K562 (cell line): ENCODE results near the gene PSORS1C2. TPM values are rescaled to one million over a fixed set of nuclear protein-coding genes. Genes with fewer than 3 reads are reported as not detected.

Experiments used
- ATAC-seq: fragments of 200-7000 bp; cut with Tn5 transposase; 3 replicates; pipeline ENCODE4 v1.9.1; 2020; ENCODE audit warnings: moderate library complexity
- BruUV-seq: library from RNA; stranded (reverse); fragments of 400-500 nt; replicated peaks from 2 replicates; lab custom pipeline; 2021; lab: Mats Ljungman, UMichigan
- CTCF ChIA-PET: fragments of 300-600 bp; formaldehyde crosslinking; extraction: SDS; loops from one replicate; lab custom pipeline; 2021; ENCODE audit warnings: low intra/inter-chr PET ratio; lab: Yijun Ruan, JAX
- POLR2A ChIA-PET: fragments of 300-600, 350-650 bp; sonication (Branson Sonifier 250); formaldehyde crosslinking; extraction: SDS; loops from one replicate; lab custom pipeline; 2021; ENCODE audit warnings: antibody characterized with exemption, inconsistent platforms; lab: Yijun Ruan, JAX
- DNase-seq, 4 experiments: peaks; one replicate each; pipeline versions ENCODE4 v3.0.0 to v3.0.0-alpha.2; 2011 to 2018; ENCODE audit warnings: low spot score in 3 of 4, mixed read lengths in 3 of 4; ENCODE audit errors: extremely low read depth in 1 of 4
- FAIRE-seq: peaks from 2 replicates; lab custom pipeline; 2011; peaks lifted over from hg19 to GRCh38; lab: Jason Lieb, UNC
- H2AFZ ChIP-seq: 2 replicates; pipeline ENCODE4 v1.6.0; 2011; ENCODE audit warnings: low read depth, low read length, control low read depth, inconsistent platforms
- H3K27ac ChIP-seq: fragments of 200-600 bp; 3 replicates; pipeline ENCODE4 v1.8.0; 2011; ENCODE audit warnings: low read depth, mild to moderate bottlenecking, control low read depth, inconsistent platforms, low read length, moderate library complexity, mixed read lengths; ENCODE audit errors: extremely low read depth
- H3K27me3 ChIP-seq, 2 experiments: fragments of 300-600 bp in 1 of 2; 2 replicates in 1 of 2; 3 replicates in 1 of 2; pipeline versions ENCODE4 v1.6.0 to v1.8.0; 2011; ENCODE audit warnings: inconsistent platforms in 2 of 2, low read length in 2 of 2, mild to moderate bottlenecking in 1 of 2, mixed read lengths in 1 of 2, moderate library complexity in 1 of 2; ENCODE audit not compliant: control insufficient read depth in 2 of 2, insufficient read depth in 2 of 2
- H3K36me3 ChIP-seq: fragments of 300-600 bp; 3 replicates; pipeline ENCODE4 v1.8.0; 2011; ENCODE audit warnings: mild to moderate bottlenecking, low read length, inconsistent platforms; ENCODE audit not compliant: control insufficient read depth, insufficient read depth
- H3K4me1 ChIP-seq, 2 experiments: fragments of 200-600 bp in 1 of 2; replicated peaks in 1 of 2; 2 replicates in 1 of 2; 3 replicates in 1 of 2; pipeline versions ENCODE4 v1.5.1 to v1.8.0; 2011; ENCODE audit warnings: inconsistent platforms in 2 of 2, low read length in 2 of 2, mild to moderate bottlenecking in 1 of 2, mixed read lengths in 1 of 2, moderate library complexity in 1 of 2; ENCODE audit not compliant: control insufficient read depth in 2 of 2, insufficient read depth in 2 of 2
- H3K4me2 ChIP-seq: 2 replicates; pipeline ENCODE4 v1.6.1; 2011; ENCODE audit warnings: low read length, control low read depth, inconsistent platforms, mixed read lengths; ENCODE audit not compliant: insufficient read depth
- H3K4me3 ChIP-seq: fragments of 200-600 bp; sonication (generic), shearing (Covaris generic); 2 replicates; pipeline ENCODE4 v1.5.1; 2016; ENCODE audit warnings: control low read depth, inconsistent platforms
- H3K79me2 ChIP-seq: fragments of 200-600 bp; 3 replicates; pipeline ENCODE4 v1.8.0; 2011; ENCODE audit warnings: low read length, inconsistent platforms; ENCODE audit not compliant: control insufficient read depth, insufficient read depth
- H3K9ac ChIP-seq, 2 experiments: 2 replicates each; pipeline versions ENCODE4 v1.6.0 to v1.6.1; 2011; ENCODE audit warnings: low read depth in 2 of 2, low read length in 2 of 2, control low read depth in 1 of 2, inconsistent platforms in 1 of 2, mild to moderate bottlenecking in 1 of 2, mixed read lengths in 1 of 2; ENCODE audit not compliant: insufficient read depth in 1 of 2
- H3K9me1 ChIP-seq: one replicate; pipeline ENCODE4 v1.6.0; 2011; ENCODE audit warnings: inconsistent platforms, mild to moderate bottlenecking, low read length, moderate library complexity; ENCODE audit not compliant: control insufficient read depth, insufficient read depth
- H3K9me3 ChIP-seq: replicated peaks from 2 replicates; pipeline ENCODE4 v1.5.1; 2011; ENCODE audit warnings: low read depth, low read length, inconsistent platforms; ENCODE audit not compliant: control insufficient read depth, insufficient read depth
- H4K20me1 ChIP-seq: replicated peaks from 2 replicates; pipeline ENCODE4 v1.6.1; 2011; ENCODE audit warnings: low read length, inconsistent platforms, mixed read lengths; ENCODE audit not compliant: control insufficient read depth, insufficient read depth
- ADNP ChIP-seq: fragments of 200-800 bp; sonication (Bioruptor generic); IDR thresholded peaks from 2 replicates; pipeline ENCODE4 v1.6.1; 2016; ENCODE audit warnings: missing genetic modification characterization, missing compliant biosample characterization
- RFX7 ChIP-seq: fragments of 250-450 bp; sonication (Bioruptor Pico); IDR thresholded peaks from 2 replicates; pipeline ENCODE4 v1.5.1; 2021; ENCODE audit warnings: mild to moderate bottlenecking
- ZFX ChIP-seq: sonication (generic); formaldehyde crosslinking; IDR thresholded peaks from 2 replicates; pipeline ENCODE4 v1.8.0; 2022; ENCODE audit warnings: mild to moderate bottlenecking, missing genetic modification reagents, moderate library complexity
- ZNF311 ChIP-seq: fragments of 250-450 bp; sonication (Bioruptor Pico); IDR thresholded peaks from 2 replicates; pipeline ENCODE4 v1.4.0; 2020; ENCODE audit warnings: mild to moderate bottlenecking, moderate library complexity
- WGBS: fragments of 100-300 bp; shearing (Covaris generic); methylation state at CpG from one replicate; pipeline ENCODE4 v1.1.6; 2016; ENCODE audit warnings: low coverage, mixed read lengths; ENCODE audit not compliant: insufficient coverage; ENCODE audit errors: missing lambda C conversion rate; 5-methylcytosine and 5-hydroxymethylcytosine counted together
- in situ Hi-C: fragments of 300-500 bp; cut with MboI; formaldehyde crosslinking; loops from 4 replicates; pipeline ENCODE4 v1.15.0; 2018; ENCODE audit warnings: inconsistent platforms, mixed read lengths
- intact Hi-C: fragments of 100-400 bp; cut with micrococcal nuclease; formaldehyde crosslinking; loops from 2 replicates; pipeline ENCODE4 v1.14.2; 2022
- polyA plus RNA-seq, 8 experiments: library from polyadenylated mRNA; depleted of rRNA in 4 of 8; stranded (reverse) in 5 of 8; unstranded in 3 of 8; fragments of >200 nt; fragmentation: Nextera tagmentation in 2 of 8; fragmentation: Illumina TruSeq in 1 of 8; extraction: Ambion mirVana in 2 of 8; extraction: Trizol in 1 of 8; gene quantifications; 2 replicates each; pipeline versions ENCODE4 v1.2.1 to v1.2.3, GENCODE V29; 2011 to 2014; ENCODE audit warnings: inconsistent platforms in 1 of 8, missing spikeins in 1 of 8
- total RNA-seq, 7 experiments: library from RNA; depleted of rRNA in 6 of 7; stranded (reverse); fragments of >200 nt in 6 of 7; fragmentation: Illumina TruSeq in 2 of 7; extraction: Trizol in 2 of 7; gene quantifications; 2 replicates each; pipeline versions ENCODE4 v1.2.1 to v1.2.3, GENCODE V29; 2011 to 2021; ENCODE audit warnings: low replicate concordance in 1 of 7
- TF ChIP-seq, protein P1 (sequence below): fragments of 250-450 bp; sonication (Bioruptor Pico); IDR thresholded peaks from 2 replicates; pipeline ENCODE4 v1.5.0; 2021; ENCODE audit warnings: mild to moderate bottlenecking, moderate library complexity
- TF ChIP-seq, protein P2 (sequence below), 2 experiments: fragments of 450-650 bp in 1 of 2; sonication (generic) in 1 of 2; formaldehyde crosslinking; conservative IDR thresholded peaks; 2 replicates each; pipeline versions ENCODE4 v1.4.0 to v1.8.1; 2020 to 2022; ENCODE audit warnings: mild to moderate bottlenecking in 1 of 2, missing genetic modification reagents in 1 of 2

PSORS1C2 gene
- total and polyA plus RNA-seq, 9 of the 15 experiments (the other 6 are each of a cell fraction or from before 2014, with no cell fraction given): not detected

GRCh38 chr6:31174378-31174777, 35.5 kb upstream of the PSORS1C2 start:
- in situ Hi-C loops: no loop called here
- no peak overlapping the region for H2AFZ ChIP-seq
- DNase-seq: no peak
- BruUV-seq: no TSS peak
- no peak overlapping the region for H3K9ac ChIP-seq
- ATAC-seq: no peak
- CTCF ChIA-PET: no interaction called here
- FAIRE-seq: no peak
- no peak overlapping the region for H3K4me2 ChIP-seq
- peaks cover 25 to 32% of the 10 kb centered on the region in 2 experiments for H3K4me1 ChIP-seq
- 69% methylated on average over 5 of the region's 5 CpGs for WGBS
- H4K20me1 ChIP-seq: no peaks in the 10 kb centered on the region
- H3K36me3 ChIP-seq: no peaks in the 10 kb centered on the region
- intact Hi-C loops: no loop called here
- H3K9me1 ChIP-seq: no peaks in the 10 kb centered on the region
- no peaks in the 10 kb centered on the region for H3K79me2 ChIP-seq
- H3K27me3 ChIP-seq: no peaks in the 10 kb centered on the region
- no peak overlapping the region for H3K4me3 ChIP-seq
- no peak overlapping the region for H3K27ac ChIP-seq
- no peaks in the 10 kb centered on the region for H3K9me3 ChIP-seq
- POLR2A ChIA-PET: interaction anchor here (1.4 kb wide), 1 partner anchor 10 kb away, joined by 5 read pairs; no protein-coding TSS in a partner anchor
- TF ChIP-seq ZNF311 (CRISPR knock-in tag): no peak
- TF ChIP-seq, protein P1, sequence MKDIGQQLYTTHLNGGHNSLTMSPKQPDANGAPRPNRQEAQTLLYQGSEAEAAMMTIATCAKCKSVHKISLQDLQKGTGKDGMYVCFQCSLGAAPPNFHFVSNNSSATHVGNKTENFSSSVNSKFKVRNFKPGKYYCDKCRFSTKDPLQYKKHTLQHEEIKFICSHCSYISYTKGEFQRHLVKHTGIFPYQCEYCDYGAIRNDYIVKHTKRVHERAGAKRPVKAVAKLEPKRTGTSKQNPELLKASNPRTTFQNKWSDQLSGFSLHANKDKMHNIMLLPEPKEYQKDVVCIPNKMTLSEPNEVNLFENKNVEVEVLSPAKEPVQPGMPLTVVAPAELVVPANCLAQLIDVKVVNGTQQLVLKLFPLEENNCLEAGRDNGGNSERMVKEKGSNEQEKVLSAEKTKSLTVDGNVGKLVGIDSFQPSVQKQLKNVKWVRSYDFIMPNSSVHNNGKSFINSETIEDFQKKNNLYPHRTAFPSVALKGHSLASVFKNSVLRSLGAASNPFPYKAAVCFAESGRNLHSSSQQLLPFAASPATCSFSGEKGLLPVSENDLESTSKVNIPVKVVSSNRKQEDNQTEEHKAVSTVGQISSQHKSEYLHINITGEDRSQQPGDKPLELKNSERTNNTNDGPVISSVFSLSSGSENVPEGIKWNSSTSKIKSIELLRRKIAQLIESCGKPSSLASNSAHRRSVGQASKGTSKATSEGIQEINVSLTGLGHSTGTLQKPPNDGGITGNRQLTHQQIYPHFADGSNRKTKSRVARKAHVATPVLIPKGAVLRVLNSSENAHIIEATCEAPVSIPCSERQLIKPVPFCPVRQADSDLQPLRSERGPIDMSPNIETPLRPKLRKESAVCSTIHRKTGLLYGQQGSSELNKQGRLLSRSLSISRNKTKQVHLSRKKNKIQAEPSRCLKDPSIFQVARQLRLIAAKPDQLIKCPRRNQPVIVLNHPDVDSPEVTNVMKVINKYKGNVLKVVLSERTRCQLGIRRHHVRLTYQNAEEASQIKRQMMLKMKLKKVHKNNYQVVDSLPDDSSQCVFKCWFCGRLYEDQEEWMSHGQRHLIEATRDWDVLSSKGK (CRISPR knock-in tag): no peak
- no peak for TF ChIP-seq ZFX (CRISPR knock-in tag)
- TF ChIP-seq ADNP (tag): no peak
- TF ChIP-seq, protein P2, sequence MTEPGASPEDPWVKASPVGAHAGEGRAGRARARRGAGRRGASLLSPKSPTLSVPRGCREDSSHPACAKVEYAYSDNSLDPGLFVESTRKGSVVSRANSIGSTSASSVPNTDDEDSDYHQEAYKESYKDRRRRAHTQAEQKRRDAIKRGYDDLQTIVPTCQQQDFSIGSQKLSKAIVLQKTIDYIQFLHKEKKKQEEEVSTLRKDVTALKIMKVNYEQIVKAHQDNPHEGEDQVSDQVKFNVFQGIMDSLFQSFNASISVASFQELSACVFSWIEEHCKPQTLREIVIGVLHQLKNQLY (CRISPR knock-in tag; conservative IDR thresholded peaks at IDR 0.05): no peak
- TF ChIP-seq RFX7 (CRISPR knock-in tag): no peak
